ENCODE results near the gene B4GAT1. TPM values are rescaled to one million over a fixed set of nuclear protein-coding genes. Genes with fewer than 3 reads are reported as not detected.

The B4GAT1 gene
- total and polyA plus RNA-seq, 9 of the 15 experiments (the other 6 are each of a cell fraction or from before 2014, with no cell fraction given), result 0.86 to 9.5 (median 3.8) TPM

GRCh38 chr11:66311965-66312548 is 35.4 kb downstream of the B4GAT1 start (continued):
- TF ChIP-seq ZBTB11 (CRISPR knock-in tag; IDR thresholded peaks at IDR 0.05), result 0 out of 6 replicates have a peak, but pooled peaks of 1 of the 3 experiments have one; percentile 25
- TF ChIP-seq LEF1 (IDR thresholded peaks at IDR 0.05), result no peak
- TF ChIP-seq CBX1 (IDR thresholded peaks at IDR 0.05; ENCODE audit: low read depth), result peak; percentile 35; the same call in 1 of the 2 replicates
- TF ChIP-seq ZBTB33 (CRISPR knock-in tag; IDR thresholded peaks at IDR 0.05), result peak; percentile 59; the same call in 1 of the 2 replicates
- no peak for TF ChIP-seq ZNF592 (IDR thresholded peaks at IDR 0.05)
- TF ChIP-seq SFPQ (IDR thresholded peaks at IDR 0.05; ENCODE audit: low read depth, low read length), result no peak
- TF ChIP-seq MNT (conservative IDR thresholded peaks at IDR 0.05), result peak in 1 of 2 experiments; percentile 78; a peak in 2 of 4 replicates
- TF ChIP-seq BRCA1 (IDR thresholded peaks at IDR 0.05), result no peak
- TF ChIP-seq BRCA1 (CRISPR knock-in tag; IDR thresholded peaks at IDR 0.05), result no peak
- no peak for TF ChIP-seq ZBTB26 (CRISPR knock-in tag; IDR thresholded peaks at IDR 0.05)
- TF ChIP-seq ZKSCAN3 (CRISPR knock-in tag; IDR thresholded peaks at IDR 0.05), result no peak
